Adipocyte (in vitro differentiated cells): ENCODE measurements around the gene RGS6.

ENCODE experiments used
- DNase-seq: peaks from one replicate; pipeline ENCODE4 v3.0.0-alpha.2; 2015; ENCODE audit warnings: low read depth
- H3K27me3 ChIP-seq: replicated peaks from 2 replicates; pipeline ENCODE4 v1.7.0; 2013; ENCODE audit warnings: mild to moderate bottlenecking, low read length, moderate library complexity; ENCODE audit not compliant: control insufficient read depth, insufficient read depth
- H3K36me3 ChIP-seq: 2 replicates; pipeline ENCODE4 v1.7.0; 2013; ENCODE audit warnings: low read length, mild to moderate bottlenecking, moderate library complexity; ENCODE audit not compliant: control insufficient read depth, insufficient read depth, severe bottlenecking
- H3K4me1 ChIP-seq: 2 replicates; pipeline ENCODE4 v1.7.0; 2013; ENCODE audit warnings: mild to moderate bottlenecking, low read length, moderate library complexity; ENCODE audit not compliant: control insufficient read depth, insufficient read depth
- H3K4me3 ChIP-seq: 2 replicates; pipeline ENCODE4 v1.7.0; 2013; ENCODE audit warnings: mild to moderate bottlenecking, low read length, moderate library complexity
- H3K9ac ChIP-seq: 2 replicates; pipeline ENCODE4 v1.7.0; 2013; ENCODE audit warnings: mild to moderate bottlenecking, low read length, moderate library complexity
- H3K9me3 ChIP-seq: 2 replicates; pipeline ENCODE4 v1.7.0; 2013; ENCODE audit warnings: mild to moderate bottlenecking, low read length, moderate library complexity; ENCODE audit not compliant: control insufficient read depth

RGS6 gene

GRCh38 chr14:72014486-72014885 is 82.3 kb downstream of the RGS6 start:
- Histone ChIP-seq H3K36me3 (no peaks in the 10 kb centered on the region), H3K4me3 (no peak overlapping the region), H3K27me3 (no peaks in the 10 kb centered on the region), H3K4me1 (no peaks in the 10 kb centered on the region), H3K9me3 (no peaks in the 10 kb centered on the region), H3K9ac (no peak overlapping the region)
- no peak for DNase-seq

DNA sequence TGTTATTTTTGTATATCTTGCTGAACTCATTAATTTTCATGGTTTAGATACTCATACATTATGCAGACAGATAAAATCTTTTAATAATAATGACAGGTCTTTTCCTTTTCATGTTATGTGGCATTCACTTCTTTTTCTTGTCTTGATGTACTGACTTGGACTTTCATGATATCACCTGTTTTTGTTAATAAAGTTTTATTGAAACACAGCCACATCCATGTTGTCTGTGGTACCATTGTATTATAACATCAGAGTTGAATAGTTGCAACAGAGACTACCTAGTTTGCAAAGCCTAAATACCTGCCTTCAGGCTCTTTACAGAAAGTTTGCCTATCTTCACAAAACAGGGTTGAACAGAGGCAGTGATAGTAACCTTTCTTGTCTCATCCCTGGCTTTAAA is 85.1 kb downstream of the RGS6 start:
- Histone ChIP-seq H3K36me3 (no peaks in the 10 kb centered on the region), H3K27me3 (no peaks in the 10 kb centered on the region), H3K9ac (no peak overlapping the region), H3K9me3 (no peaks in the 10 kb centered on the region), H3K4me3 (no peak overlapping the region), H3K4me1 (no peaks in the 10 kb centered on the region)
- DNase-seq = no peak

DNA sequence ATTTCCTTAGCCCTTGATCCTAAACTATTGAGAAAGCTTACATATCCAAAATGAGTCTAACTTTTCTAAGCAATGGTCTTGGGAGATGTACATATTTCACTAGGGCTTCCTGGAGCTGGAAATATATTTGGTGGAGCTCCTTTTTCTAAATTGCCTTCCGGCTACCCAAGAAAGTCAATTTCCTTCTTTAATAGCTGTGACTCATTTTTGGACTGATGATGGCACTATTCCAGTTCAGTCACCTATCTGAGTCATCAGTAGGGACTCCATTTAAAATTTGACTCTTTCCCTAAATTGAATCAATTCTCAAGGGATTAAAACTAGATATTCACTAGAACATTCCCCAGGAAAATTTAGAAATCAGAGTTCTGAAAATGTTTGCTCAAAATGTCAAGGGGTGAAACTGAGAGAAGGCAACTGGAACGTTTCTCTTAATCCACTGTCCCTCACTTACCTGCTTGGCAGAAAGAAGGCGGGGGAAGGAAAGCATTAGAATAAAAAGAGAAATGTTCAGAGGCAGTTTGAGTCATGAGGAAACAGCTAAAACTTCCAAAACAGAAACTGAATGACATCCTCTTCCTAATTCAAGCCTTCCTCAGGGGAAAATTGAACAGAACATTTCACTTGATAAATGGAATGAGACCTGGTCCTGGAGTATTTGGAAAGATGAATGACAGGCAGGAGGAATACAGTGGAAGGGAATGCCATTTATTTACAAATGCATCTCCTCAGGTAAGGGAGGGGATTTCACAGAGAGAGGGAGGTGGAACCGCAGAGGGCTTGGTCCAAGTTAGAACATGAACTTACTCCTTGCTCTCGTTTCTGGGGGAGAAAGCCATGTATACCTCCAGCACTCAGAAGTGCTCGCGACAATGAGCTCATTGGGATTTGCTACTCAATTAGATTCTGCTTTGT is 91.2 kb downstream of the RGS6 start:
- no peaks in the 10 kb centered on the region for H3K36me3 ChIP-seq
- no peak for DNase-seq
- no peaks in the 10 kb centered on the region for H3K27me3 ChIP-seq
- H3K9me3 ChIP-seq = no peaks in the 10 kb centered on the region
- H3K9ac ChIP-seq = no peak overlapping the region
- no peak overlapping the region for H3K4me3 ChIP-seq
- H3K4me1 ChIP-seq = peaks cover 4% of the 10 kb centered on the region

DNA sequence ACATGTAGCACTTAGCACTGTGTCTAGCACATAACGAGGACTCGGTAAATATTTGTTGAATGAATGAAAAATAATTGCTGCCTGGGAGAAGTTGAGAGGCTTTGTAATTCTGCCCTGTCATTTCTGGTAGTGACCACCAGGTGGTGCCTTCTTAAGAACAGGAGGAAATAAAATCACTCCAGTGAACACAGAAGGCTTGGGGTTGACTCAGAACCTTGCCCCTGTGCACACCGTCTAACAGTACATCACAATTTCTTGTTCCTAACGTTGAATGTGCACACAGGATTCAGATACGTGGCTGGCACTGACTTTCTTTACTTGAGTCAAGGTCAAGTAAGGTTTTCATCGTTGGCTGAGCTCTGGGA is 91.8 kb downstream of the RGS6 start:
- peak; percentile 29 for DNase-seq
- no peaks in the 10 kb centered on the region for H3K36me3 ChIP-seq
- no peaks in the 10 kb centered on the region for H3K9me3 ChIP-seq
- H3K9ac ChIP-seq = no peak overlapping the region
- H3K4me1 ChIP-seq = peaks cover 4% of the 10 kb centered on the region
- H3K4me3 ChIP-seq = no peak overlapping the region
- no peaks in the 10 kb centered on the region for H3K27me3 ChIP-seq

- no peak for DNase-seq
- Histone ChIP-seq H3K9ac (no peak overlapping the region), H3K27me3 (no peaks in the 10 kb centered on the region), H3K36me3 (no peaks in the 10 kb centered on the region), H3K4me3 (no peak overlapping the region), H3K4me1 (peaks cover 4% of the 10 kb centered on the region), H3K9me3 (no peaks in the 10 kb centered on the region)
Measured at GRCh38 chr14:72024504-72024903, 92.3 kb downstream of the RGS6 start.

DNA sequence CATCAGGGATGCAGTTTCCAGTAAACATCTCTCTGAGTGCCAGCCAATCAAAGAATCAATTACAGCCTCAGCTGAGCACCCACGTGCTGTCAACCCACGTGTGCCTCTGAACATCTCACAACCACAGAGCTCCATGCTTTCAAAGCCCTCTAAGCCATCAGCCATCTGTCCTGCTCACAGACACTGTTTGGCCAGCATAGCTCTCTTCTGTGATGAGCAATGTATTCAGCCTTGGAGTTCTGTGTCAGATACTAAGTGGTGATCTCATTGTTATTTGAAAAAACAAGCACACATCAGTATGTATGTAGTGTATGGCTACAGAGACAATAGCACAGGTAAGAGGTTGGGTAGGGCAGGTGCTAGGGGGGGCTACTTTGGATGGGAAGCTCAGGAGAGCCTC is 94.3 kb downstream of the RGS6 start:
- Histone ChIP-seq H3K9ac (no peak overlapping the region), H3K36me3 (no peaks in the 10 kb centered on the region), H3K9me3 (peaks cover 5% of the 10 kb centered on the region), H3K4me3 (no peak overlapping the region), H3K4me1 (peaks cover 4% of the 10 kb centered on the region), H3K27me3 (no peaks in the 10 kb centered on the region)
- no peak for DNase-seq

- Histone ChIP-seq H3K9me3 (peaks cover 5% of the 10 kb centered on the region), H3K4me3 (no peak overlapping the region), H3K36me3 (no peaks in the 10 kb centered on the region), H3K9ac (no peak overlapping the region), H3K27me3 (no peaks in the 10 kb centered on the region), H3K4me1 (peaks cover 4% of the 10 kb centered on the region)
- DNase-seq = no peak
Measured at GRCh38 chr14:72027061-72027460, 94.8 kb downstream of the RGS6 start.

DNA sequence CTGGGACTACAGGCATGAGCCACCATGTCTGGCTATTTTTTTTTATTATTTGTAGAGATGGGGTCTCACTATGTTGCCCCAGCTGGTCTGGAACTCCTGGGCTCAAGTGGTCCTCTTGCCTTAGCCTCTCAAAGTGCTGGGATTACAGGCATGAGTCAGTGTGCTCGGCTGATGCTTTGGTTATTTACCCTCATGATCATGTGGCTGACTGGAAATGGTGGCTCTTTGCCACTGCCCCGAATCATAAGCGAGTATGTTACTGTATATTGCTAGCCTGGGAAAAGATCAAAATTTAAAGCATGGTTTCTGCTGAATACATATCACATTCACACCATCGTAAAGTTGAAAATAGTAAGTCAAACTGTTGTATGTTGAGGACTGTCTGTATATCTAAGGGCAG is 101.1 kb downstream of the RGS6 start:
- Histone ChIP-seq H3K27me3 (no peaks in the 10 kb centered on the region), H3K4me3 (no peak overlapping the region), H3K36me3 (no peaks in the 10 kb centered on the region), H3K9ac (no peak overlapping the region), H3K4me1 (no peaks in the 10 kb centered on the region), H3K9me3 (peaks cover 5% of the 10 kb centered on the region)
- no peak for DNase-seq

- no peak overlapping the region for H3K9ac ChIP-seq
- no peaks in the 10 kb centered on the region for H3K27me3 ChIP-seq
- H3K36me3 ChIP-seq = no peaks in the 10 kb centered on the region
- DNase-seq = no peak
- H3K9me3 ChIP-seq = no peaks in the 10 kb centered on the region
- no peak overlapping the region for H3K4me3 ChIP-seq
- H3K4me1 ChIP-seq = no peaks in the 10 kb centered on the region
Measured at GRCh38 chr14:72040528-72040927, 108.3 kb downstream of the RGS6 start.

DNA sequence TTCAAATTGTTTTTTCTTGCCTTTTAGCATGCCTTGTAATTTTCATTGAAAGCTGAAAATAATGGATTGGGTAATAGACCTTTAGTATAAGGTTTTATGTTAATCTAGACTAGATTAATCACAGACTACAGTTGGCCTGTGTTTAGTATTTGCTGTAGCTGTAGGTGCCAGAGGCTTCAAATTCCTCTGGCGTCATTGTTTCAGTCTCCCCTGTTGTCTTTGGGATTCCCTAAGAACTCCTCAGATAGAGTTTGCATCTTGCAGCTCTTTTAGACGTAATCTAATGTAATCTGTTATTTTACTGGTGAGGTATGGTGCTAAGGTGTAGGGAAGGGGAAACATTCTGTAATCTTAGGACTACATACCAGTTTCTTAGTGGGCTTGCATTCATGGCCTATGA is 113.0 kb downstream of the RGS6 start:
- no peak for DNase-seq
- Histone ChIP-seq H3K9ac (no peak overlapping the region), H3K27me3 (no peaks in the 10 kb centered on the region), H3K36me3 (no peaks in the 10 kb centered on the region), H3K4me1 (no peaks in the 10 kb centered on the region), H3K9me3 (no peaks in the 10 kb centered on the region), H3K4me3 (no peak overlapping the region)

DNA sequence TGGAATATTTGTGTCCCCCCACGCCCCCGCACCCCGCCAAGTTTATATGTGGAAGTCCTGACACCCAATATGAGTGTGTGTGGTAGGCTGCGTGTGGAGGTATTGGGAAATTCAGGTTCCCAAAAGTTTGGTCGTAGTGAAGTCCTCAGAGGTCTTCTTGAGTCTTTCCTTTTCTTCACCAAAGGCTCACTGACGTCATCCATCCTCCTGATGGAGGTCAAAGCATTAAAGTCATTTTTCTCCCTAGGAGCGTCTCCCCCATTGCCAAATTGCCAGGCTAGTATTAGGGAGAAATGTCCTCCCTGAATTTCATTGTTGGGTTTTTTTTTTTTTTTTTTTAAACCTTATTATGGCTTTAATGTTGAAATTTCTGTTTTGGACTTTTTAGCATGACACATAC is 113.7 kb downstream of the RGS6 start:
- H3K9ac ChIP-seq = no peak overlapping the region
- H3K4me3 ChIP-seq = no peak overlapping the region
- H3K9me3 ChIP-seq = no peaks in the 10 kb centered on the region

GRCh38 chr14:72049462-72049861 is 117.2 kb downstream of the RGS6 start:
- H3K9me3 ChIP-seq = no peaks in the 10 kb centered on the region
- H3K36me3 ChIP-seq = no peaks in the 10 kb centered on the region
- no peak overlapping the region for H3K4me3 ChIP-seq
- no peak overlapping the region for H3K9ac ChIP-seq
- H3K27me3 ChIP-seq = no peaks in the 10 kb centered on the region
- no peak for DNase-seq
- no peaks in the 10 kb centered on the region for H3K4me1 ChIP-seq

More for the DNA sequence above, 113.7 kb downstream of the RGS6 start:
- no peaks in the 10 kb centered on the region for H3K27me3 ChIP-seq
- no peak for DNase-seq
- H3K4me1 ChIP-seq = no peaks in the 10 kb centered on the region
- no peaks in the 10 kb centered on the region for H3K36me3 ChIP-seq
